ENCODE data around the gene CCDC187.

Gene CCDC187

GRCh38 chr9:136304456-136304855 is 562 bp upstream of the CCDC187 start:
- Histone ChIP-seq H3K27me3 (peaks cover 0 to 66% of the 10 kb centered on the region in 2 donors), H3K4me1 (no peaks in the 10 kb centered on the region), H3K9me3 (no peaks in the 10 kb centered on the region), H3K27ac (no peak overlapping the region), H3K4me3 (no peak overlapping the region), H3K36me3 (no peaks in the 10 kb centered on the region)
- TF ChIP-seq CTCF (IDR thresholded peaks at IDR 0.05), result no peak
- DNase-seq, result no peak
- intact Hi-C loops (cut with DNase I; ENCODE audit: low total_unique reads), result no loop called here

- Histone ChIP-seq H3K9me3 (no peaks in the 10 kb centered on the region), H3K4me1 (no peaks in the 10 kb centered on the region), H3K27ac (no peak overlapping the region), H3K27me3 (peaks cover 0 to 70% of the 10 kb centered on the region in 2 donors), H3K4me3 (no peak overlapping the region), H3K36me3 (no peaks in the 10 kb centered on the region)
- TF ChIP-seq CTCF (IDR thresholded peaks at IDR 0.05), result no peak
- DNase-seq, result no peak
- intact Hi-C loops (cut with DNase I; ENCODE audit: low total_unique reads), result no loop called here
Observed at GRCh38 chr9:136303066-136303824, 649 bp downstream of the CCDC187 start.

- no peak for TF ChIP-seq CTCF (IDR thresholded peaks at IDR 0.05)
- Histone ChIP-seq H3K27me3 (peaks cover 0 to 71% of the 10 kb centered on the region in 2 donors), H3K9me3 (no peaks in the 10 kb centered on the region)
Observed at GRCh38 chr9:136302527-136302926, 1.4 kb downstream of the CCDC187 start.

GRCh38 chr9:136300866-136301265 is 3.0 kb downstream of the CCDC187 start:
- TF ChIP-seq CTCF (IDR thresholded peaks at IDR 0.05), result no peak
- Histone ChIP-seq H3K36me3 (no peaks in the 10 kb centered on the region), H3K4me1 (no peaks in the 10 kb centered on the region), H3K27me3 (peaks cover 0 to 71% of the 10 kb centered on the region in 2 donors), H3K4me3 (no peak overlapping the region), H3K27ac (no peak overlapping the region), H3K9me3 (no peaks in the 10 kb centered on the region)
- intact Hi-C loops (cut with DNase I; ENCODE audit: low total_unique reads), result no loop called here
- no peak for DNase-seq

More at GRCh38 chr9:136302527-136302926, 1.4 kb downstream of the CCDC187 start:
- intact Hi-C loops (cut with DNase I; ENCODE audit: low total_unique reads), result no loop called here
- no peaks in the 10 kb centered on the region for H3K4me1 ChIP-seq
- DNase-seq, result no peak
- no peak overlapping the region for H3K27ac ChIP-seq
- no peak overlapping the region for H3K4me3 ChIP-seq
- H3K36me3 ChIP-seq, result no peaks in the 10 kb centered on the region

- Histone ChIP-seq H3K27ac (no peak overlapping the region), H3K36me3 (no peaks in the 10 kb centered on the region), H3K4me1 (no peaks in the 10 kb centered on the region), H3K9me3 (no peaks in the 10 kb centered on the region), H3K4me3 (no peak overlapping the region), H3K27me3 (peaks cover 0 to 66% of the 10 kb centered on the region in 2 donors)
- intact Hi-C loops (cut with DNase I; ENCODE audit: low total_unique reads), result no loop called here
- no peak for DNase-seq
- TF ChIP-seq CTCF (IDR thresholded peaks at IDR 0.05), result no peak
Observed at GRCh38 chr9:136300016-136300545, 3.8 kb downstream of the CCDC187 start.
